AML-193 (cell line): Measurements from ENCODE around the gene ZNG1E.
"Not testable (repeated sequence)": the region's sequence is repeated elsewhere in the genome, so short reads cannot be mapped to it uniquely, and the experiment has no call there.

Source experiments
- DNase-seq, 2 experiments: peaks; one replicate each; lab custom pipeline; 2025; lab: John Stamatoyannopoulos, UW

The ZNG1E gene

DNA sequence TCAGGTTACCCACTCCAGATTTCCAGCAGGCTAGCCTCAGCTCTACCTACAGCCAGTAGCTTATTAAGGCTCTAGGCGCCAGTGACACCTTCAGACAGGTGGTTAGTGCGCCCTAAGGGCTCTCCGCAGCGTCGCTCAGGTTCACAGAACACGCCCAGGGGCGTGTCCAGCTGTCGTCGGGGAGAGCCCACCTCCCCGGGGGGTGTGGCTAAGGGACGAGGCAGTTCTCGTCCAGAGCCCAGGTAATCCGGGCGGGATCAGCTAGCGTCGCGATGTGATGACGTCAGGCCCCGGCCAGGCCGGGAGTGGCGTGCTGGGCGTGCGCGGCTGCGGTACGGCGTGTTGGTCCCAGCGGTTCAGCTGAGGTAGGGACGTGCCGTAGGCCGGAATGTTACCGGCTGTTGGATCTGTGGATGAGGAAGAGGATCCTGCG is at the start of gene ZNG1E:
ZNG1E (plus strand) TSS at position 340 of the 433 bp plus-strand sequence; CDS start at position 389, 49 bp downstream.
- not testable (repeated sequence) for DNase-seq

DNA sequence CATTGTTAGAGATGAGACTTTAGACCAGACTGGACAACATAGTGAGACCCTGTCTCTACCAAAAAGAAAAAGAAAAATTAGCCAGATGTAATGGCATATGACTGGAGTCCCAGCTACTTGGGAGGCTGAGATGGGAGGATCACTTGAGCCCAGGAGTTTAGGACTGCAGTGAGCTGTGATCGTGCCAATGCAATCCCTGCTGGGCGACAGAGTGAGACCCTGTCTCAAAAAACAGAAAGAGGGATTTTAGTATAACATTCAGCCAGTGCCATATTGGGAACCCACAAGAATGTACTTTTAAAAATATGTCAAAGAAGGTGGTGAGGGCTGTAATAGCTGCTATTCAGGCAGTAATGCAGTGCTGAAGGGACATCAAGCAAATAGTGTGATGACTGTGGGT is 2.1 kb upstream of the ZNG1E start:
- not testable (repeated sequence) for DNase-seq

DNA sequence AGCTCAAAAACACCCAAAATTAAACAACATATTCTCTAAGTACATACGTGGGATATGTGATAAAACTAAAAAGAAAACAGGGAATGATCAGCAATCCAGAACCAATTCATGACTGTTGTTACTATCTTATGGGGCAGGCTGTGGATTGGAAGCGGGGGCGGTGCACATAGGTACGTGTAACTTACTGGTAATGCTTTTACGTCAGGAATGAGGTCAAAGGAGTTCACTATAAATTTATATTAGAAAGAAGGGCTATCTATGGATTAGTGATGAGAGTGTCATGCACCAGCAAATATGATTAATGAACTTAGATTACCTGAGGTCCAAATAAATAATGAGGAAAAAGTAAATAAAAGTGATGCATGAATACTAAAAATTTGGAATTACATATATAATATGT is 710 bp upstream of the ZNG1E start:
- DNase-seq, result not testable (repeated sequence)

DNA sequence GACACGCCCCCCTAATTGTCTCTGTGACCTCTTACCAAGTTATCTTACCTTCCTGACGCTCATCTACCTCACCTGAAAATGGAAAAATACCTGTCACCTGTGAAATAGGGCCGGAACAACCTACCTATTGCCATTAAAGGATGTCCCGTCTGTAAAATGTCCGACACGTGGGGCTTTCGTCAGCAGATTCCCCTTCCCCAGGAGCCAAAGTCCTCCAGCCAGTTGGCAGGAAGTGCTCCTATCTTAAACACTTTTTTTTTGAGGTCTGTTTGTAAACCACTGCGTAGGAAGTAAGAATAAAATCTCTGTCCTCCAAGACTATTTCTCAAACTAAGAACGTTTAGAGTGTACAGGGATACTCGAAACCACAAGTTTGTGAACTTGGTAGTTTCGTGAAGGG is 661 bp downstream of the ZNG1E start:
- DNase-seq, result not testable (repeated sequence)

DNA sequence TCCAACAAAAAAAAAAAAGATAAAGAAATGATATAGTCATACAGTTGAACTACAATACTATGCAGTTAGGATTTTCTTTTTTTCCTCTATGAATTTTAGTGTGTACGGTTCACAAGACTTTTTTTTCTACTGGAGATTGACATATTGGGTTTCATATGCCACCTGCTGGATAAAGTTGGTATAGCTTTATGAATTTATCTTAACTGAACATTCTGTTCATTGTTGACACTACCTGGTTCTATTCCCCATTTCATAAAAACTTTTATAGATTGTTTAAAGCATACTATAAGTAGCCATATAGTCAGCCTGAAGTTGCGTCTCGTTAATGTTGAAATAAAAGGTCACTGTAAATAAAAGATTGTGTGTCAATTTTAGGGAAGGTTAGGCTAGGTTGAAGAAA is 2.8 kb downstream of the ZNG1E start:
- DNase-seq, result not testable (repeated sequence)

DNA sequence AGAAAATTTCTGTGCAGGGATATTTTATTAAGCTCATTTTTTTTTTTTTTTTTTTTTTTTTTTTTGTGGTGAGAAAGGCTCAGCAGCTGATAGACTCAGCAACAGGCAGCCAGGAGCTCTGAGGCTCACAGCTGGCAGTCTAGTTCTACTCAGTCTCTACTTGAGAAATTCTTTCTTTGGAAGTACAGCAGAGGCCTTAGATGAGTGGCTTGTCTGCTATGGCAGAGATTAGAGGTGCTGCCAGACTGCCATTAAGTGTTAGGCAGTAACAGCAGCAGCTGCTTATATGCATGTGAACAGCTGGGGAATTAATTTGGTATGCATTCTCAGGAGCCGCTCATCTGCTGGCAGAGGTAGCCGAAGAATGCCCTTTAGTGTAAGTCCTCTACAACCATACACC is 27.8 kb downstream of the ZNG1E start:
- DNase-seq, result not testable (repeated sequence)

DNA sequence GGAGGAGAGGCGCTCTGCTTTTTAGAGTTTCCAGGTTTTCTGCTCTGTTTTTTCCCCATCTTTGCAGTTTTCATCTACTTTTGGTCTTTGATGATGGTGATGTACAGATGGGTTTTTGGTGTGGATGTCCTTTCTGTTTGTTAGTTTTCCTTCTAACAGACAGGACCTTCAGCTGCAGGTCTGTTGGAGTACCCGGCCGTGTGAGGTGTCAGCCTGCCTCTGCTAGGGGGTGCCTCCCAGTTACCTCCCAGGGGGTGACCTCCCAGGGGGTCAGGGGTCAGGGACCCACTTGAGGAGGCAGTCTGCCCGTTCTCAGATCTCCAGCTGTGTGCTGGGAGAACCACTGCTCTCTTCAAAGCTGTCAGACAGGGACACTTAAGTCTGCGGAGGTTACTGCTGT is 38.7 kb downstream of the ZNG1E start:
- not testable (repeated sequence) for DNase-seq

DNA sequence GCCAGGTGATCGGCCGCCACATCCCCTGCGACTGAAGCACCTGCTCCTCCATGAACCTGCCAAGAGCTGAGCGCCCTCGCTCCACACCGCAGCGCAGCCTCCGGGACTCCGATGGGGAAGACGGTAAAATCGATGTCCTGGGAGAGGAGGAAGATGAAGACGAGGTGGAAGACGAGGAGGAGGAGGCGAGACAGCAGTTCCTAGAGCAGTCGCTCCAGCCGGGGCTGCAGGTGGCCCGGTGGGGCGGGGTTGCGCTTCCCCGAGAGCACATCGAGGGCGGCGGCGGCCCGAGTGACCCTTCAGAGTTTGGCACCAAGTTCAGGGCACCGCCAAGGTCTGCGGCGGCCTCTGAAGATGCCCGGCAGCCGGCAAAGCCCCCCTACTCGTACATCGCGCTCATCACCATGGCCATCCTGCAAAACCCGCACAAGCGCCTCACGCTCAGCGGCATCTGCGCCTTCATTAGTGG is 61.4 kb downstream of the ZNG1E start, which contains the start of gene FOXD4L4:
FOXD4L4 (plus strand) TSS at position 51 of the 469 bp plus-strand sequence; CDS start at position 51, 0 bp downstream.
- DNase-seq, result not testable (repeated sequence)

DNA sequence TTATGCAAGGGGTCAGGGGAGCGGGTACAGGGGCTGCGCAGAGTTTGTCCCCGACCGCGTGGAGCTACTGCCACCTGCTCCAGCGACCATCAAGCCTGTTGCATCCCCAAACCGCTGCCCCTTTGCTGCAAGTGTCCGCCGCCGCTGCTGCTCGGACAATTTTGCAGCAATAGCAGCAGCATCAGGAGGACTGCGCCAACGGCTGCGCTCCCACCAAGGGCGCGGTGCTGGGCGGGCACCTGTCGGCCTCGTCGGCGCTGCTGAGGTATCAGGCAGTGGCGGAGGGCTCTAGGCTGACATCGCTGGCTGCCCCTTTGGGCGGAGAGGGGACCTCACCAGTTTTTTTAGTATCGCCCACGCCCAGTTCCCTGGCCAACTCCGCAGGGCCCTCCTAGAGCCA is 62.4 kb downstream of the ZNG1E start:
- DNase-seq, result not testable (repeated sequence)
